ENCODE data around the gene CISH. TPM values are rescaled to one million over a fixed set of nuclear protein-coding genes. Genes with fewer than 3 reads are reported as not detected.

CISH gene
- total RNA-seq, 1 donor = 1.4 TPM

DNA sequence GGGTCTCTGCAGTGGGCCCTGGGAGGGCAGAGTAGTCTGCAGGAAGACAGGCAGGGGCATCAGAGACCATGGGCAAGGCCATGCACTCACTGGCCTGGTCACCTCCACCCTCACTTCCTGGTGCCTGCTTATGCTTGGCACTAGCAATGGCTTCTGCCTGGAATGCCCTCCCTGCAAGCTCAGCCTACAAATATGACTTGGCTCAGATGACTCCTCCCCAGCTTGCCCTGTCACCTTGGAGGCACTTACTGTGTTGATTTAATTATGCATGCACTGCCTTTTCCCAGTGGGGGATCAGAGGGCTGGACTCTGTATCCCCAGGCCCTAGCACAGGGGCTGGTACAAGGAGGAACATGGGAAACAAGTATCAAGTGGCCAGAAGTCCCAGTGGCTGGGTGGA is 51.9 kb downstream of the CISH start:
- H3K4me3 ChIP-seq (ENCODE audit: low read depth, low read length) = no peak overlapping the region
- no peak for DNase-seq (ENCODE audit: low read depth)
- TF ChIP-seq, protein P1, sequence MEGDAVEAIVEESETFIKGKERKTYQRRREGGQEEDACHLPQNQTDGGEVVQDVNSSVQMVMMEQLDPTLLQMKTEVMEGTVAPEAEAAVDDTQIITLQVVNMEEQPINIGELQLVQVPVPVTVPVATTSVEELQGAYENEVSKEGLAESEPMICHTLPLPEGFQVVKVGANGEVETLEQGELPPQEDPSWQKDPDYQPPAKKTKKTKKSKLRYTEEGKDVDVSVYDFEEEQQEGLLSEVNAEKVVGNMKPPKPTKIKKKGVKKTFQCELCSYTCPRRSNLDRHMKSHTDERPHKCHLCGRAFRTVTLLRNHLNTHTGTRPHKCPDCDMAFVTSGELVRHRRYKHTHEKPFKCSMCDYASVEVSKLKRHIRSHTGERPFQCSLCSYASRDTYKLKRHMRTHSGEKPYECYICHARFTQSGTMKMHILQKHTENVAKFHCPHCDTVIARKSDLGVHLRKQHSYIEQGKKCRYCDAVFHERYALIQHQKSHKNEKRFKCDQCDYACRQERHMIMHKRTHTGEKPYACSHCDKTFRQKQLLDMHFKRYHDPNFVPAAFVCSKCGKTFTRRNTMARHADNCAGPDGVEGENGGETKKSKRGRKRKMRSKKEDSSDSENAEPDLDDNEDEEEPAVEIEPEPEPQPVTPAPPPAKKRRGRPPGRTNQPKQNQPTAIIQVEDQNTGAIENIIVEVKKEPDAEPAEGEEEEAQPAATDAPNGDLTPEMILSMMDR (IDR thresholded peaks at IDR 0.05; ENCODE audit: insufficient read depth, low read length) = no peak

DNA sequence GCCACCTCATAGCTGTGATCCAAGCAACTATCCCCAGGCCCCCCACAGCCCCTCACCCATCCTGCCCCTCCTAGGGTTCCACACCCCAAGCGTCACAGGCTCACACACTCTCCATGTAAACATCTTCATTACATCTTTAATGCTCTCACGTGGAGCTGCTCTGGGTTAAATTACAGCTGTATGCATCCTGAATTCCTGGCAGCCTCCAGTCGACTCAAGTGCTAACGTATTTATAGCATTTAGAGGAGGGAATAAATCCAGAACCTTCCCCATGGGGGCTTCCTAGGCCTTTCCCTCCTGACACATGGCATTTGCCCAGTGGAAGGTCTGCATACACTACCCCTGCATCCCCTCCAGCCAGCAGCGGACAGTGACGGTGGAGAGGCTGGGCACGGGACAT is 53.7 kb downstream of the CISH start:
- no peak for DNase-seq (ENCODE audit: low read depth)
- no peak overlapping the region for H3K4me3 ChIP-seq (ENCODE audit: low read depth, low read length)
- TF ChIP-seq, protein P1 (IDR thresholded peaks at IDR 0.05; ENCODE audit: insufficient read depth, low read length) = no peak

DNA sequence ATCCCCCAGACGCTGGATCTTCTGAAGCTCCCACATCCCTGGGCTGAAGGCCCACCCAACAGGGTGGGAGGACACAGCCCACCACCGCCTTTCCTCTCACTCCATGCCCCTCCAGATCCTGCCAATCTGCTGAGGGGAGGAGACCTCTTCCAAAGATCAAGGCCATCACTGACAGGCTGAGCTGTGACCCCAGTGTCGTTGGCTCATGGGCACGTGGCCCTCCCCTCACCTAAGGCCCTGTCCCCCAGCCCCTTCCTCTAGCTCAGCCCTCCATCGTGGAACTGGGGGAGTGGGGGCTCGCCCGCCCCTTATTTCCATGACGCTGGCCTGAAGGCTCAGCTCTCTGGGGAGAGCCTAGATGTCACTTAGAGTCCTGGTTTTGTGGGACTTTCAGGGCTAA is 54.5 kb downstream of the CISH start:
- TF ChIP-seq, protein P1 (IDR thresholded peaks at IDR 0.05; ENCODE audit: insufficient read depth, low read length) = no peak
- no peak for DNase-seq (ENCODE audit: low read depth)
- no peak overlapping the region for H3K4me3 ChIP-seq (ENCODE audit: low read depth, low read length)

Other genes with a start within 250 kb of the CISH start
- gene CACNA2D2, start 108.1 kb downstream of the CISH start, total RNA-seq (ENCODE audit: low replicate concordance) = not detected in 2 replicates
- gene C3orf18, start 44.0 kb downstream of the CISH start, total RNA-seq (ENCODE audit: low replicate concordance) = 13.3 and 16.4 TPM in 2 replicates
- gene HEMK1, start 42.3 kb downstream of the CISH start, total RNA-seq (ENCODE audit: low replicate concordance) = 5.0 and 14.4 TPM in 2 replicates
- 16.0 and 55.2 TPM in 2 replicates for gene MAPKAPK3, start 5.4 kb upstream of the CISH start, total RNA-seq (ENCODE audit: low replicate concordance)
- 0.36 and 0.41 TPM in 2 replicates for gene DOCK3, start 63.2 kb upstream of the CISH start, total RNA-seq (ENCODE audit: low replicate concordance)